Body of pancreas (tissue), 4 donors: Measurements from ENCODE around the gene EYA4. TPM values are rescaled to one million over a fixed set of nuclear protein-coding genes. Genes with fewer than 3 reads are reported as not detected.

Source experiments
- ATAC-seq: fragments of 150-250 bp; one replicate; pipeline ENCODE4 v1.9.1; 2016
- DNase-seq, 4 donors: peaks; one replicate each; pipeline ENCODE4 v3.0.0-alpha.2; 2019
- H3K27ac ChIP-seq, 4 donors: fragments of 200-600 bp; sonication (generic); 1 replicate in 3 of 4; 2 replicates in 1 of 4; pipeline versions ENCODE4 v1.5.1 to v1.6.1; 2016 to 2019; ENCODE audit warnings: mild to moderate bottlenecking in 1 of 4, mixed read lengths in 1 of 4, moderate library complexity in 1 of 4
- H3K27me3 ChIP-seq, 2 donors: fragments of 200-600 bp; sonication (generic); one replicate each; pipeline ENCODE4 v1.6.0; 2016; ENCODE audit warnings: mild to moderate bottlenecking in 1 of 2
- H3K36me3 ChIP-seq, 2 donors: fragments of 200-600 bp; sonication (generic); replicated peaks in 1 of 2; 2 replicates each; pipeline ENCODE4 v1.5.1; 2016; ENCODE audit warnings: low read depth in 2 of 2; ENCODE audit not compliant: insufficient read depth in 1 of 2
- H3K4me1 ChIP-seq: fragments of 200-600 bp; sonication (generic); one replicate; pipeline ENCODE4 v1.6.0; 2016
- H3K4me3 ChIP-seq, 2 donors: fragments of 200-600 bp; sonication (generic); 1 replicate in 1 of 2; 2 replicates in 1 of 2; pipeline ENCODE4 v1.5.1; 2016 to 2019
- H3K9me3 ChIP-seq, 3 donors: fragments of 200-600 bp; sonication (generic); 1 replicate in 2 of 3; 2 replicates in 1 of 3; pipeline ENCODE4 v1.5.1; 2016
- POLR2A ChIP-seq, 3 donors: fragments of 450-650 bp; IDR thresholded peaks; one replicate each; pipeline ENCODE4 v1.6.1; 2016; ENCODE audit warnings: antibody characterized with exemption in 3 of 3, mild to moderate bottlenecking in 2 of 3
- WGBS, 2 donors: methylation state at CpG; one replicate each; pipeline ENCODE4 v1.1.5; 2017; 5-methylcytosine and 5-hydroxymethylcytosine counted together
- intact Hi-C: fragments of 100-400 bp; cut with DNase I; formaldehyde crosslinking; loops from one replicate; pipeline ENCODE4 v1.15.1; 2023
- total RNA-seq, 2 donors: library from RNA; depleted of rRNA; stranded (reverse); fragments of >200 nt; gene quantifications; one replicate each; pipeline ENCODE4 v1.1.0, GENCODE V29; 2016
- TF ChIP-seq, protein P1 (sequence below), 7 experiments: fragments of 450-650 bp in 4 of 7; fragments of 200-600 bp in 3 of 7; sonication (generic) in 3 of 7; IDR thresholded peaks; one replicate each; pipeline ENCODE4 v1.5.1; 2016 to 2019; ENCODE audit warnings: antibody characterized with exemption in 7 of 7

EYA4 gene
- total RNA-seq, 2 donors from 2014 or later: 0.26 to 5.3 TPM

DNA sequence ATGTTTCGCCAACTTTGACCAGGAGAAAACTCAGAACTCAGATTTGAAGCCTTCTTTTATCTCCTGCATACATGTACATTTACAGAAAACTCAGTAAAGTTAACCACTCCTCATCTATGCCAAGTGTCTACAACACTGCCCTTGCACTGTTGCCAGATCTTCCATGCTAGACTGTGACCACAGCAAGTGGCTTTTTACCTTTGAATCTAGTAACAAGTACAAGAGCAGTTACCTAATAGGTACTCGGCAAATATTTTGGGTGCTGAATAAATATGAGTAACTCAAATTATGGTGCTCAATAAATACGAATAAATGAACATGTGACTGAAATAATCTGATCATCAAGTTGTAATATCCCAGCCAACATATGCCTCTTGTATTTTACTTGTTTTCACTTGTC is 184.9 kb downstream of the EYA4 start:
- Histone ChIP-seq H3K9me3 (no peaks in the 10 kb centered on the region), H3K4me3 (no peak overlapping the region), H3K36me3 (no peaks in the 10 kb centered on the region), H3K4me1 (peaks cover 6% of the 10 kb centered on the region), H3K27me3 (no peaks in the 10 kb centered on the region), H3K27ac (no peak overlapping the region)
- TF ChIP-seq, protein P1, sequence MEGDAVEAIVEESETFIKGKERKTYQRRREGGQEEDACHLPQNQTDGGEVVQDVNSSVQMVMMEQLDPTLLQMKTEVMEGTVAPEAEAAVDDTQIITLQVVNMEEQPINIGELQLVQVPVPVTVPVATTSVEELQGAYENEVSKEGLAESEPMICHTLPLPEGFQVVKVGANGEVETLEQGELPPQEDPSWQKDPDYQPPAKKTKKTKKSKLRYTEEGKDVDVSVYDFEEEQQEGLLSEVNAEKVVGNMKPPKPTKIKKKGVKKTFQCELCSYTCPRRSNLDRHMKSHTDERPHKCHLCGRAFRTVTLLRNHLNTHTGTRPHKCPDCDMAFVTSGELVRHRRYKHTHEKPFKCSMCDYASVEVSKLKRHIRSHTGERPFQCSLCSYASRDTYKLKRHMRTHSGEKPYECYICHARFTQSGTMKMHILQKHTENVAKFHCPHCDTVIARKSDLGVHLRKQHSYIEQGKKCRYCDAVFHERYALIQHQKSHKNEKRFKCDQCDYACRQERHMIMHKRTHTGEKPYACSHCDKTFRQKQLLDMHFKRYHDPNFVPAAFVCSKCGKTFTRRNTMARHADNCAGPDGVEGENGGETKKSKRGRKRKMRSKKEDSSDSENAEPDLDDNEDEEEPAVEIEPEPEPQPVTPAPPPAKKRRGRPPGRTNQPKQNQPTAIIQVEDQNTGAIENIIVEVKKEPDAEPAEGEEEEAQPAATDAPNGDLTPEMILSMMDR (IDR thresholded peaks at IDR 0.05): no peak
- TF ChIP-seq POLR2A (IDR thresholded peaks at IDR 0.05): no peak
- ATAC-seq (no peak), DNase-seq (no peak)
- 68 to 70% methylated on average over 3 of the region's 3 CpGs for WGBS, 2 donors
- intact Hi-C loops: no loop called here

DNA sequence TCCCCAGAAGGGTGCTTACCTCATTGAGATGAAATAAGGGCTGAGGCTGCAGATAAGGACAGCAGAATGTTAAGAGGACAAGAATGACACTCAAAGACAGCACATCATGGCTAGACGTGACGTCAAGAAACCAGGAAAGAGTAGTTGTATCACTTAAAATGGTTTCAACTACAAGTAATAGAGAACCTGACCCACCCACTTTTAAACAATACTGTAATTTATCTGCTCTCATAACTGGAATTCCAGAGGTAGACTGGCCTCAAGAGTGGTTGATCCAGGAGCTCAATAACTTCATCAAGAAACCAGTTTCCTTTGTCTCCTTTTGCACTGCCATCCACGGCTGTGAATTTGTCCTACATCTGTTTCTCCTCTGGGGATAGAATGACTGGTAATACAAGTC is 187.1 kb downstream of the EYA4 start:
- no peaks in the 10 kb centered on the region for H3K9me3 ChIP-seq
- no peak for DNase-seq
- H3K36me3 ChIP-seq: no peaks in the 10 kb centered on the region
- intact Hi-C loops: no loop called here
- ATAC-seq: no peak
- no peak overlapping the region for H3K4me3 ChIP-seq
- 82 to 84% methylated on average over 3 of the region's 3 CpGs for WGBS, 2 donors
- no peaks in the 10 kb centered on the region for H3K4me1 ChIP-seq
- no peaks in the 10 kb centered on the region for H3K27me3 ChIP-seq
- H3K27ac ChIP-seq: no peak overlapping the region
- TF ChIP-seq POLR2A (IDR thresholded peaks at IDR 0.05): no peak
- TF ChIP-seq, protein P1 (IDR thresholded peaks at IDR 0.05): no peak

DNA sequence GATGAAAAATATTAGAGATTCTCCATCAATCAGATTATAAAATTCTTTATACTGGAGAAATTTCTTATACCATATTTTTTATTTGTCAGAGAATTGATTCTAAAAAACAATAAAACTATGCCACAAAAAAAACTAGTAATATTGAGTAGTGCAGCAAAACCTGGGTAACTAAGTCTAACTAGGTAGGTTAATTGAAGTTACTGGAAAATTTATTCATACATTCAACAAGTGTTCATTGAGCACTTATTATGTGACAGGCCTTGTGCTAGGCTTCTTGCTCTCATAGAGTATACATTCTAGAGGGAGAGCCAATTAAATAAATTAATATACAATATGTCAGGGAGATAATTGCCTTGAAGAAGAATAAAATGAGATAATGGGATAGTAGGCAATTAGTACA is 189.4 kb downstream of the EYA4 start:
- no peak for DNase-seq
- H3K4me3 ChIP-seq: no peak overlapping the region
- no peak for ATAC-seq
- TF ChIP-seq, protein P1 (IDR thresholded peaks at IDR 0.05): no peak
- no peak for TF ChIP-seq POLR2A (IDR thresholded peaks at IDR 0.05)
- H3K27ac ChIP-seq: no peak overlapping the region
- no peaks in the 10 kb centered on the region for H3K9me3 ChIP-seq
- no peaks in the 10 kb centered on the region for H3K4me1 ChIP-seq
- H3K27me3 ChIP-seq: no peaks in the 10 kb centered on the region
- intact Hi-C loops: no loop called here
- no peaks in the 10 kb centered on the region for H3K36me3 ChIP-seq

DNA sequence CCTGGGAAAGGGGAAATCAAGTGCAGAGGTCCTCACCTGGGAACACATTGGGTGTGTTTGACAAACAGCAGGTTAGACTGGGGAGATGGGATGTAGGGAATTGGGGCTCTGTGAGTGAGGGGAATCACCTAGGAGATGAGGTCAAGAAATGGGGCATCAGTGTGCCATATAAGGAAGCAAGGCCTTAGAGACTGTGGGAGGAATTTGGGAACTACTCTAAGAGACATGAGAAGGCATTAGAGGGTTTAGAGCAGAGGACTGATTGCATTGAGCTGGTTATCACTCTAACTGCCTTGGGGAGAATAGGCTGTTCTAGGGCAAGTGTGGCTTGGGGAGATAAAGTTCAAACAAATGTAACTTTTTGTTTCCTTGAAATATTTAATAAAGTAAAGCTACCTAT is 189.9 kb downstream of the EYA4 start:
- Histone ChIP-seq H3K27ac (no peak overlapping the region), H3K4me1 (no peaks in the 10 kb centered on the region), H3K4me3 (no peak overlapping the region), H3K9me3 (no peaks in the 10 kb centered on the region), H3K36me3 (no peaks in the 10 kb centered on the region), H3K27me3 (no peaks in the 10 kb centered on the region)
- TF ChIP-seq, protein P1 (IDR thresholded peaks at IDR 0.05): no peak
- DNase-seq (no peak), ATAC-seq (no peak)
- intact Hi-C loops: no loop called here

DNA sequence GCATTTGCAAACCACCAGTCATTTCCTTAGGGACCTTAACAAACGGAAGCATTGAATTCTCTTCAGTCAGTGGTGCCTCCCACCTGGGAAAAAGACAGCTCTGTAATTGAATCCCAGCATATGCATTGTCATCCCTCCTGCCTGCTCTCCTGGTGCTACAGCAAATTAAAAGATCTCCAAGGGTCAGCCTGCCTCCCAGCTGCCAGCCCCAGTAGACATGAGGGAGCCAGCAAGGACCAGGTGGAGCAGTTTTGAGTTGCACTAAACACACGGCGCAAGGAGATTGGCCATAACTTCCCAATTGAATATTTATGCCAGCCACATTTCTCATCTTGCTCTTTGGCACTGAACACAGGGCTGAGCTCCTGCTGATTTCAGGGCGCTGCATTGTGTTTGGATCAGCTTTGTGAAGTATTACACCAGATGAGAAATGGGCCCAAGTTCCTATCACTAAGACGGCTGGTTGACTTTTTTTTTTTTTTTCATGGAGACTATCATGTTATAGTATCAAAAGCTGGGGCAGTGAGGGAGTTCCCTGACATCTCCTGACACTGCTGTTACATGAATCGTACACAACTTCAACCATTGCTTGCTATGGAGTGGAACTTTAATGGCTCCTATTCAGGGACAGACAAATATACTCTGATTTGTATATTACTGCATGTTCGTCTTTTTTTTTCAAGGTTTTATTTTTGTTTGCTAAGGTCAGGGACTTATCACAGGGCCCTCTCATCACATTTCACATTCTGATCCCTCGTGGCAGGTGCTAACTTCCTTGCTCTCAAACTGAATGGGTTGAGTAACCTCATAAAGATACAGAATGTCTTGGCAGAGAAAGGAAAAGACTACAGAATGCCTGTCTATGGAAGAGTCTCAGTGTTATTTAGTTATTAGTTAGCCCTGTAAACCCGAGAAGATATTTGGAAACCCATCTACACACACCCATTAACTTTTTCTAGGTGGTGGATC is 191.1 kb downstream of the EYA4 start:
- no peaks in the 10 kb centered on the region for H3K36me3 ChIP-seq
- no peaks in the 10 kb centered on the region for H3K4me1 ChIP-seq
- H3K27me3 ChIP-seq: no peaks in the 10 kb centered on the region
- no peaks in the 10 kb centered on the region for H3K9me3 ChIP-seq
- intact Hi-C loops: no loop called here
- no peak overlapping the region for H3K27ac ChIP-seq
- no peak for ATAC-seq
- 59 to 63% methylated on average over 9 of the region's 9 CpGs for WGBS, 2 donors
- no peak for DNase-seq
- TF ChIP-seq POLR2A (IDR thresholded peaks at IDR 0.05): no peak
- TF ChIP-seq, protein P1 (IDR thresholded peaks at IDR 0.05): no peak
- no peak overlapping the region for H3K4me3 ChIP-seq
